ENCODE measurements around the gene LITAF.

The LITAF gene

GRCh38 chr16:11586856-11587642, at the start of gene LITAF:
LITAF (minus strand) TSS chr16:11586919; CDS start chr16:11556730, 30,189 bp downstream.
- no peak for DNase-seq (ENCODE audit: extremely low read depth, low read depth)
- peak within 1 kb of the TSS; percentile 60 for H3K4me3 ChIP-seq (replicated peaks; ENCODE audit: low read depth, low read length)
- TF ChIP-seq CTCF (IDR thresholded peaks at IDR 0.05; ENCODE audit: low read depth, low read length, missing control alignments): no peak

GRCh38 chr16:11636172-11636721, 49.5 kb upstream of the LITAF start:
- DNase-seq (ENCODE audit: extremely low read depth, low read depth): no peak
- no peak for TF ChIP-seq CTCF (IDR thresholded peaks at IDR 0.05; ENCODE audit: low read depth, low read length, missing control alignments)
- H3K4me3 ChIP-seq (replicated peaks; ENCODE audit: low read depth, low read length): no peak overlapping the region

GRCh38 chr16:11635679-11636171, 49.0 kb upstream of the LITAF start:
- no peak overlapping the region for H3K4me3 ChIP-seq (replicated peaks; ENCODE audit: low read depth, low read length)
- no peak for TF ChIP-seq CTCF (IDR thresholded peaks at IDR 0.05; ENCODE audit: low read depth, low read length, missing control alignments)
- DNase-seq (ENCODE audit: extremely low read depth, low read depth): no peak

GRCh38 chr16:11635113-11635652, 48.5 kb upstream of the LITAF start:
- H3K4me3 ChIP-seq (replicated peaks; ENCODE audit: low read depth, low read length): no peak overlapping the region

GRCh38 chr16:11634312-11634711, 47.6 kb upstream of the LITAF start:
- no peak for TF ChIP-seq CTCF (IDR thresholded peaks at IDR 0.05; ENCODE audit: low read depth, low read length, missing control alignments)
- H3K4me3 ChIP-seq (replicated peaks; ENCODE audit: low read depth, low read length): no peak overlapping the region
- DNase-seq (ENCODE audit: extremely low read depth, low read depth): no peak

More at GRCh38 chr16:11635113-11635652, 48.5 kb upstream of the LITAF start:
- no peak for TF ChIP-seq CTCF (IDR thresholded peaks at IDR 0.05; ENCODE audit: low read depth, low read length, missing control alignments)
- no peak for DNase-seq (ENCODE audit: extremely low read depth, low read depth)

DNA sequence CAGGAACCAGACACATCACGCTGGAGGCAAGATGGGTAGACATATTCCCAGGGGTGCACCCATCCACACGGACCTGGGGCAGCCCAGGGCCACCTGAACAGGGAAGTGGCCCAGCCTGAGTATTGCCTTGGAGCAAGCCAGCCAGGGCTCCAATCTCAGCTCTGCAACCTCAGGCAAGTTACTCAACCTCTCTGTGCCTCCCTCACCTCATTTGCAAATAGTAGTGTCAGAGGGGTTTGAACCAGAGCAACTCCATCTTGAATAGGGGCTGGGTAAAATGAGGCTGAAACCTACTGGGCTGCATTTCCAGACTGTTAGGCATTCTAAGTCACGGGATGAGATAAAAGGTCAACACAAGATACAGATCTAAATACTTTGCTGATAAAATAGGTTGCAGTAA, 46.4 kb upstream of the LITAF start:
- no peak for DNase-seq (ENCODE audit: extremely low read depth, low read depth)
- no peak overlapping the region for H3K4me3 ChIP-seq (replicated peaks; ENCODE audit: low read depth, low read length)
- TF ChIP-seq CTCF (IDR thresholded peaks at IDR 0.05; ENCODE audit: low read depth, low read length, missing control alignments): no peak
